SU-DHL-6 (cell line): Measurements from ENCODE around the gene ZNF805.

ENCODE experiments used
- EZH2phosphoT487 ChIP-seq: fragments of 200-600 bp; sonication (generic), shearing (Covaris generic); conservative IDR thresholded peaks from 2 replicates; pipeline ENCODE4 v1.6.1; 2018; ENCODE audit warnings: mild to moderate bottlenecking, antibody characterized with exemption, low read length, moderate library complexity, mixed read lengths
- TF ChIP-seq, protein P1 (sequence below): fragments of 200-600 bp; sonication (generic); IDR thresholded peaks from one replicate; pipeline ENCODE4 v1.5.1; 2017; ENCODE audit warnings: antibody characterized with exemption, mild to moderate bottlenecking, low read length, moderate library complexity; ENCODE audit not compliant: insufficient read depth, poor library complexity, severe bottlenecking

- TF ChIP-seq, protein P1, sequence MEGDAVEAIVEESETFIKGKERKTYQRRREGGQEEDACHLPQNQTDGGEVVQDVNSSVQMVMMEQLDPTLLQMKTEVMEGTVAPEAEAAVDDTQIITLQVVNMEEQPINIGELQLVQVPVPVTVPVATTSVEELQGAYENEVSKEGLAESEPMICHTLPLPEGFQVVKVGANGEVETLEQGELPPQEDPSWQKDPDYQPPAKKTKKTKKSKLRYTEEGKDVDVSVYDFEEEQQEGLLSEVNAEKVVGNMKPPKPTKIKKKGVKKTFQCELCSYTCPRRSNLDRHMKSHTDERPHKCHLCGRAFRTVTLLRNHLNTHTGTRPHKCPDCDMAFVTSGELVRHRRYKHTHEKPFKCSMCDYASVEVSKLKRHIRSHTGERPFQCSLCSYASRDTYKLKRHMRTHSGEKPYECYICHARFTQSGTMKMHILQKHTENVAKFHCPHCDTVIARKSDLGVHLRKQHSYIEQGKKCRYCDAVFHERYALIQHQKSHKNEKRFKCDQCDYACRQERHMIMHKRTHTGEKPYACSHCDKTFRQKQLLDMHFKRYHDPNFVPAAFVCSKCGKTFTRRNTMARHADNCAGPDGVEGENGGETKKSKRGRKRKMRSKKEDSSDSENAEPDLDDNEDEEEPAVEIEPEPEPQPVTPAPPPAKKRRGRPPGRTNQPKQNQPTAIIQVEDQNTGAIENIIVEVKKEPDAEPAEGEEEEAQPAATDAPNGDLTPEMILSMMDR = no peak
- TF ChIP-seq EZH2phosphoT487 = no peak
Measured at GRCh38 chr19:57276430-57276829, 36.0 kb downstream of the ZNF805 start.
